HEK293T (cell line): Measurements from ENCODE around the gene AOPEP.

Experiments
- ARNT ChIP-seq: fragments of 450-650 bp; IDR thresholded peaks from 2 replicates; pipeline ENCODE4 v1.6.1; 2017; ENCODE audit warnings: mild to moderate bottlenecking
- BHLHE40 ChIP-seq: fragments of 450-650 bp; IDR thresholded peaks from 2 replicates; pipeline ENCODE4 v1.6.1; 2016; ENCODE audit warnings: mild to moderate bottlenecking, moderate library complexity, borderline replicate concordance
- ELF4 ChIP-seq: fragments of 450-650 bp; IDR thresholded peaks from 2 replicates; pipeline ENCODE4 v1.6.1; 2017; ENCODE audit warnings: antibody characterized with exemption
- FOXA1 ChIP-seq: fragments of 450-650 bp; IDR thresholded peaks from 2 replicates; pipeline ENCODE4 v1.6.1; 2016; ENCODE audit warnings: mild to moderate bottlenecking
- FOXM1 ChIP-seq: fragments of 450-650 bp; IDR thresholded peaks from 2 replicates; pipeline ENCODE4 v1.6.1; 2017; ENCODE audit warnings: mild to moderate bottlenecking, borderline replicate concordance
- HDGF ChIP-seq: fragments of 450-650 bp; IDR thresholded peaks from 2 replicates; pipeline ENCODE4 v1.6.1; 2017; ENCODE audit warnings: antibody characterized with exemption, borderline replicate concordance
- L3MBTL2 ChIP-seq: fragments of 450-650 bp; conservative IDR thresholded peaks from 2 replicates; pipeline ENCODE4 v1.6.1; 2016; ENCODE audit warnings: mild to moderate bottlenecking
- LEF1 ChIP-seq: fragments of 450-650 bp; IDR thresholded peaks from 2 replicates; pipeline ENCODE4 v1.6.1; 2017; ENCODE audit warnings: mild to moderate bottlenecking, borderline replicate concordance
- NFRKB ChIP-seq: fragments of 450-650 bp; IDR thresholded peaks from 2 replicates; pipeline ENCODE4 v1.6.1; 2016; ENCODE audit warnings: mild to moderate bottlenecking, moderate library complexity
- PKNOX1 ChIP-seq: fragments of 450-650 bp; IDR thresholded peaks from 2 replicates; pipeline ENCODE4 v1.6.1; 2016
- SP1 ChIP-seq: fragments of 450-650 bp; IDR thresholded peaks from 2 replicates; pipeline ENCODE4 v1.6.1; 2017
- SUZ12 ChIP-seq: fragments of 450-650 bp; IDR thresholded peaks from 2 replicates; pipeline ENCODE4 v1.6.1; 2016; ENCODE audit warnings: mild to moderate bottlenecking
- TARDBP ChIP-seq: fragments of 450-650 bp; IDR thresholded peaks from 2 replicates; pipeline ENCODE4 v1.6.1; 2016
- ZNF384 ChIP-seq: fragments of 450-650 bp; IDR thresholded peaks from 2 replicates; pipeline ENCODE4 v1.6.1; 2016

GRCh38 chr9:94794476-94795167 lies 68.1 kb downstream of the AOPEP start:
- TF ChIP-seq SP1 = no peak
- no peak for TF ChIP-seq SUZ12
- TF ChIP-seq ZNF384 = no peak
- no peak for TF ChIP-seq ELF4
- no peak for TF ChIP-seq FOXA1
- TF ChIP-seq HDGF = no peak
- no peak for TF ChIP-seq NFRKB
- no peak for TF ChIP-seq L3MBTL2
- no peak for TF ChIP-seq ARNT
- TF ChIP-seq TARDBP = no peak
- TF ChIP-seq FOXM1 = no peak
- no peak for TF ChIP-seq BHLHE40
- no peak for TF ChIP-seq LEF1
- TF ChIP-seq PKNOX1 = no peak
